Uterine smooth muscle cell (primary cell): ENCODE results near the gene FLYWCH1. TPM values are rescaled to one million over a fixed set of nuclear protein-coding genes. Genes with fewer than 3 reads are reported as not detected.

Experiments used
- total RNA-seq: library from RNA; depleted of rRNA; stranded (reverse); fragments of >200 nt; gene quantifications from 2 replicates; pipeline ENCODE4 v1.2.3, GENCODE V29; 2014

FLYWCH1 gene, protein sequence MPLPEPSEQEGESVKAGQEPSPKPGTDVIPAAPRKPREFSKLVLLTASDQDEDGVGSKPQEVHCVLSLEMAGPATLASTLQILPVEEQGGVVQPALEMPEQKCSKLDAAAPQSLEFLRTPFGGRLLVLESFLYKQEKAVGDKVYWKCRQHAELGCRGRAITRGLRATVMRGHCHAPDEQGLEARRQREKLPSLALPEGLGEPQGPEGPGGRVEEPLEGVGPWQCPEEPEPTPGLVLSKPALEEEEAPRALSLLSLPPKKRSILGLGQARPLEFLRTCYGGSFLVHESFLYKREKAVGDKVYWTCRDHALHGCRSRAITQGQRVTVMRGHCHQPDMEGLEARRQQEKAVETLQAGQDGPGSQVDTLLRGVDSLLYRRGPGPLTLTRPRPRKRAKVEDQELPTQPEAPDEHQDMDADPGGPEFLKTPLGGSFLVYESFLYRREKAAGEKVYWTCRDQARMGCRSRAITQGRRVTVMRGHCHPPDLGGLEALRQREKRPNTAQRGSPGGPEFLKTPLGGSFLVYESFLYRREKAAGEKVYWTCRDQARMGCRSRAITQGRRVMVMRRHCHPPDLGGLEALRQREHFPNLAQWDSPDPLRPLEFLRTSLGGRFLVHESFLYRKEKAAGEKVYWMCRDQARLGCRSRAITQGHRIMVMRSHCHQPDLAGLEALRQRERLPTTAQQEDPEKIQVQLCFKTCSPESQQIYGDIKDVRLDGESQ
- 50.8 and 70.2 TPM in 2 replicates for total RNA-seq

GRCh38 chr16:2911638-2912329, at the start of gene FLYWCH1:
FLYWCH1 (plus strand) TSS chr16:2911931; CDS start chr16:2929686, 17,755 bp downstream.

DNA sequence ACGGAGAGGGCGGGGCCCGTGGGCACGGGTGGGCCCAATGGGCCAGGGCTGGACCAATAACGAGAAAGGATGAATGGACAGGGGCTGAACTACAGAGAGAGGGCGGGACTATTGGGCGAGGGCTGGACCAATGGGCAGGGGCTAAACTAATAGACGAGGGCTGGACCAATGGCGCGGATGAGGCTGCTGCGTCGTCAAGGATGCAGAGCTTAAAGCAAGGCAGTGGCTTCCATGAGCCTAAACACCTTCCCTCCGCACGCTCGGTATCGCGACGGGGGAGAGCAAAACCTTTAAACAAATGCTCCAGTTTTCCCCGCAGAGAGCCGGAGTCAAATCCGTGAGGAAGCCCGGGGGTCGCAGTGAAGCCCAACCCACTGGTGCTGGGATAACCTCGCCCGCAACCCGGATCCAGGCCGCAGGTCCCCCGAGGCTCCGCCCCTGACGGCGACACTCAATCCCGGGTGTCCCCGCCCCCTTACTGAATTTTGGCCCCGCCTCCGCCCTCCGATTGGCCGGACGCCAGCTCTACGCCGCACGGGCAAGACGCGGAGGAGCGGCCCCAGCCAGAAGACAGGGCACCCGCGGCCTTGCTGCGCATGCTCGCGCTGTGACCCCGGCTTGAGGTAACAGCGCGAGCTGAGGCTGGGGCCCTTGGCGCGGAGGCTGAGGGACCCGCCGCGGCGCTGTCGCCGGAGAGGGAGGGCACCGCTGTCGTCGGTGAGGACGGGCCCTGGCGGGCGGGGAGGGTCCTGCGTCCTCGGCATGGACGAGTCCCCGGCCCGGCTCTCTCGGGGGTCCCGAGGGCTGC, 28.9 kb upstream of the FLYWCH1 start, which contains the start of gene FLYWCH2:
TSS of gene FLYWCH2 (plus strand) at position 566 of the 808 bp plus-strand sequence. CDS start 13,235 bp downstream, outside the sequence.

DNA sequence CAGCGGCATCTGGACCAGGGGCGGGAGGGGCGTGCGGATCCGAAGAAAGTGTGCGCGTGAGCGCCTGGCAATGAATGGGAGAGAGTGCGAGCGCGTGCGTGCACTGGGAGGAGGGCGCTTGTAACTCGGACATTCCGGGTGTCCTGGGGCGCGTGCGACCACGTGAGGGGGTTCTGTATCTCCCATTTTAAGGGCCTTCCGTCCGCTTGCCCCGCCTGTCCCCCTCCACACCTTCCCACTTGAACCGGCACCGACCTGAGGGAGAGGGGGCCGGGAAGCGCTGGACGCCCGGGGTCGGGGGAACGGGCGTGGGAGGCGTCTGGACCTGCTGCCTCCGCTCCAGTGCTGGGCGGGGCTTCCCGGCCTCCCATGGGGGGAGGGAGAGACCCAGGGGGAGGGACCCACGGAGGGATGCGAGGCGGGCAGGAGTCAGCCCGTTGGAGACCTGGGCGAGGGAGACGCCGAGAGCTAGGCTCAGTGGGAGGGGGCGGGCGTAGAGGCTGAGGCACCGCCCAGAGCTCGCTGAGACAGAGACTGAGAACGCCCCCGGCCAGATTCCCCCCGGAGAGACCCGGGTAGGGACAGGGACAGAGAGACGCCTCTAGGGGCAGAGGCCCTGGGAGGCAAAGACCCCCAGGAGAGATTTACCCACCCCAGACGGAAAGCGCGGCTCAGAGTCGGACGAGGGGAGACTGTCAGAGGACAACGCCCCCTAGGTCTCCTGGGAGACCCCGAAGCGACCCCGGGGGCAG, 52.2 kb downstream of the FLYWCH1 start, which contains the start of gene KREMEN2:
TSS of gene KREMEN2 (plus strand) at position 553 of the 752 bp plus-strand sequence. CDS start 246 bp downstream, outside the sequence.

DNA sequence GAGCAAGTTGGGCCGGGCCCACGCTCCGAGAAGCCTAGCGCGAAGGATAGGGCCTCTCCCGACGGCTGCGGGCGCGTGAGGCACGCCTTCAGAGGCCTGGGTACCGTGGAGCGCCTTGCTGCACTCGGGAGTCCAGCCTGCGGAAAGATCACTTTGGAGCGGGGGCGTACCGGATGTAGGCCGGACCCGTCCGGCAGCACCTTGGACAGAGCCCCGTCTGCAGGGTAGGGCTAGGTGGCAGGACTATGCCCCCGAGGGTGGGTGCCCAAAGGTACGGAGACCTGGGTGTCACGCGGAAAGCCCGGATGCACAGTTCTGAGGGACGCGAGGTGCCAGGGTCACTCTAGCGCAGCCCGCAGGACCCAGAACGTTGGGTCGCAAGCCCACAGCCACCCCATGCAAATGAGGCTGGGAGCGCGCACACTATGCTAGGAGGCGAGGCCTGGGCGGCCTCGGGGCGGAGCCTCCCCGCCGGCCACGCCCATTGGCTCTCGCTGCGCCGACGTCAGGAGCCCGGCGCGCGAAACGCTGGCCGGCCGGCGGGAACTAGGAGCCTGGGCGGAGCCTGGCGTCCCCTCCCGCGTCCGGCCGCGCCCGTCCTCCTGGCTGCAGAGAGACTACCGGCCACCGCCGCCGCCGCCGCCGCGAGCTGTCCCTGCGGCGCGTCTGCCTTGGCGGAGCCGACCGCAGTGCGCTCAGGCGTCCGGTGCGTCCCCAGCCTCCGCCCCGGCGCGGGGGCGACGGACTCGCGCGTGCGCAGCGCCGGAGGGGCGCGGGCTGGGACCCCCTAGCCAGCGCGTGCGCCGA, 57.2 kb downstream of the FLYWCH1 start, which contains the start of gene PAQR4:
TSS of gene PAQR4 (plus strand) at position 611 of the 807 bp plus-strand sequence. CDS start 327 bp downstream, outside the sequence.

GRCh38 chr16:2980227-2981176, 68.8 kb downstream of the FLYWCH1 start, which contains the start of gene PKMYT1:
PKMYT1 (minus strand) TSS chr16:2980446; CDS start chr16:2979657, 789 bp downstream.

Other genes with a start within 250 kb of the FLYWCH1 start
- gene KCTD5, start 229.4 kb upstream of the FLYWCH1 start, total RNA-seq = 24.7 and 26.1 TPM in 2 replicates
- 0.66 and 0.75 TPM in 2 replicates for gene PRSS27, start 191.7 kb upstream of the FLYWCH1 start, total RNA-seq
- gene SRRM2, start 159.3 kb upstream of the FLYWCH1 start, total RNA-seq = 48.1 and 55.3 TPM in 2 replicates
- gene ELOB, start 134.7 kb upstream of the FLYWCH1 start, total RNA-seq = 377 and 396 TPM in 2 replicates
- gene PRSS33, start 124.4 kb upstream of the FLYWCH1 start, total RNA-seq = not detected in 2 replicates
- gene PRSS41, start 113.5 kb upstream of the FLYWCH1 start, total RNA-seq = not detected in 2 replicates
- gene PRSS21, start 94.7 kb upstream of the FLYWCH1 start, total RNA-seq = 1.6 and 3.4 TPM in 2 replicates
- 0.55 and 0.87 TPM in 2 replicates for gene ZG16B, start 81.6 kb upstream of the FLYWCH1 start, total RNA-seq
- 0.12 and 1.5 TPM in 2 replicates for gene PRSS22, start 53.8 kb upstream of the FLYWCH1 start, total RNA-seq
- gene FLYWCH2, start 28.7 kb upstream of the FLYWCH1 start, total RNA-seq = 65.2 and 78.6 TPM in 2 replicates
- 0.11 TPM in 1 of 2 replicates, not detected in the other for gene KREMEN2, start 52.3 kb downstream of the FLYWCH1 start, total RNA-seq
- gene PAQR4, start 57.4 kb downstream of the FLYWCH1 start, total RNA-seq = 3.6 and 11.2 TPM in 2 replicates
- gene PKMYT1, start 68.5 kb downstream of the FLYWCH1 start, total RNA-seq = 3.5 and 16.8 TPM in 2 replicates
- not detected in 2 replicates for gene CLDN9, start 101.0 kb downstream of the FLYWCH1 start, total RNA-seq
- gene CLDN6, start 106.3 kb downstream of the FLYWCH1 start, total RNA-seq = not detected in 2 replicates
- gene TNFRSF12A, start 108.4 kb downstream of the FLYWCH1 start, total RNA-seq = 269 and 359 TPM in 2 replicates
- gene HCFC1R1, start 112.0 kb downstream of the FLYWCH1 start, total RNA-seq = 4.6 and 17.7 TPM in 2 replicates
- gene THOC6, start 112.1 kb downstream of the FLYWCH1 start, total RNA-seq = 31.4 and 32.7 TPM in 2 replicates
- under 0.01 and 0.25 TPM in 2 replicates for gene BICDL2, start 125.0 kb downstream of the FLYWCH1 start, total RNA-seq
- under 0.01 and 0.11 TPM in 2 replicates for gene MMP25, start 134.6 kb downstream of the FLYWCH1 start, total RNA-seq
- 1.9 and 8.6 TPM in 2 replicates for gene IL32, start 153.7 kb downstream of the FLYWCH1 start, total RNA-seq
- not detected in 2 replicates for gene ZSCAN10, start 187.4 kb downstream of the FLYWCH1 start, total RNA-seq
- gene ZNF205, start 200.7 kb downstream of the FLYWCH1 start, total RNA-seq = 20.5 and 24.1 TPM in 2 replicates
- 7.4 and 9.5 TPM in 2 replicates for gene ZNF213, start 223.1 kb downstream of the FLYWCH1 start, total RNA-seq